ENCODE results near the gene LYPLA2.

GRCh38 chr1:23768733-23769132, 22.2 kb upstream of the LYPLA2 start:
- TF ChIP-seq CTCF (IDR thresholded peaks at IDR 0.05) (no peak), POLR2A (IDR thresholded peaks at IDR 0.05) (no peak), POLR2AphosphoS5 (IDR thresholded peaks at IDR 0.05) (no peak), EP300 (IDR thresholded peaks at IDR 0.05) (no peak)

Measured in gastroesophageal sphincter (tissue), 3 donors.